K562 (cell line): ENCODE data around the gene GRWD1. TPM values are rescaled to one million over a fixed set of nuclear protein-coding genes. Genes with fewer than 3 reads are reported as not detected.

Source experiments
- ATAC-seq: fragments of 200-7000 bp; cut with Tn5 transposase; 3 replicates; pipeline ENCODE4 v1.9.1; 2020; ENCODE audit warnings: moderate library complexity
- BruUV-seq: library from RNA; stranded (reverse); fragments of 400-500 nt; replicated peaks from 2 replicates; lab custom pipeline; 2021; lab: Mats Ljungman, UMichigan
- CTCF ChIA-PET: fragments of 300-600 bp; formaldehyde crosslinking; extraction: SDS; loops from one replicate; lab custom pipeline; 2021; ENCODE audit warnings: low intra/inter-chr PET ratio; lab: Yijun Ruan, JAX
- POLR2A ChIA-PET: fragments of 300-600, 350-650 bp; sonication (Branson Sonifier 250); formaldehyde crosslinking; extraction: SDS; loops from one replicate; lab custom pipeline; 2021; ENCODE audit warnings: antibody characterized with exemption, inconsistent platforms; lab: Yijun Ruan, JAX
- DNase-seq, 4 experiments: peaks; one replicate each; pipeline versions ENCODE4 v3.0.0 to v3.0.0-alpha.2; 2011 to 2018; ENCODE audit warnings: low spot score in 3 of 4, mixed read lengths in 3 of 4; ENCODE audit errors: extremely low read depth in 1 of 4
- FAIRE-seq: peaks from 2 replicates; lab custom pipeline; 2011; peaks lifted over from hg19 to GRCh38; lab: Jason Lieb, UNC
- H2AFZ ChIP-seq: 2 replicates; pipeline ENCODE4 v1.6.0; 2011; ENCODE audit warnings: low read depth, low read length, control low read depth, inconsistent platforms
- H3K27ac ChIP-seq: fragments of 200-600 bp; 3 replicates; pipeline ENCODE4 v1.8.0; 2011; ENCODE audit warnings: low read depth, mild to moderate bottlenecking, control low read depth, inconsistent platforms, low read length, moderate library complexity, mixed read lengths; ENCODE audit errors: extremely low read depth
- H3K27me3 ChIP-seq, 2 experiments: fragments of 300-600 bp in 1 of 2; 2 replicates in 1 of 2; 3 replicates in 1 of 2; pipeline versions ENCODE4 v1.6.0 to v1.8.0; 2011; ENCODE audit warnings: inconsistent platforms in 2 of 2, low read length in 2 of 2, mild to moderate bottlenecking in 1 of 2, mixed read lengths in 1 of 2, moderate library complexity in 1 of 2; ENCODE audit not compliant: control insufficient read depth in 2 of 2, insufficient read depth in 2 of 2
- H3K36me3 ChIP-seq: fragments of 300-600 bp; 3 replicates; pipeline ENCODE4 v1.8.0; 2011; ENCODE audit warnings: mild to moderate bottlenecking, low read length, inconsistent platforms; ENCODE audit not compliant: control insufficient read depth, insufficient read depth
- H3K4me1 ChIP-seq, 2 experiments: fragments of 200-600 bp in 1 of 2; replicated peaks in 1 of 2; 2 replicates in 1 of 2; 3 replicates in 1 of 2; pipeline versions ENCODE4 v1.5.1 to v1.8.0; 2011; ENCODE audit warnings: inconsistent platforms in 2 of 2, low read length in 2 of 2, mild to moderate bottlenecking in 1 of 2, mixed read lengths in 1 of 2, moderate library complexity in 1 of 2; ENCODE audit not compliant: control insufficient read depth in 2 of 2, insufficient read depth in 2 of 2
- H3K4me2 ChIP-seq: 2 replicates; pipeline ENCODE4 v1.6.1; 2011; ENCODE audit warnings: low read length, control low read depth, inconsistent platforms, mixed read lengths; ENCODE audit not compliant: insufficient read depth
- H3K4me3 ChIP-seq: fragments of 200-600 bp; sonication (generic), shearing (Covaris generic); 2 replicates; pipeline ENCODE4 v1.5.1; 2016; ENCODE audit warnings: control low read depth, inconsistent platforms
- H3K79me2 ChIP-seq: fragments of 200-600 bp; 3 replicates; pipeline ENCODE4 v1.8.0; 2011; ENCODE audit warnings: low read length, inconsistent platforms; ENCODE audit not compliant: control insufficient read depth, insufficient read depth
- H3K9ac ChIP-seq, 2 experiments: 2 replicates each; pipeline versions ENCODE4 v1.6.0 to v1.6.1; 2011; ENCODE audit warnings: low read depth in 2 of 2, low read length in 2 of 2, control low read depth in 1 of 2, inconsistent platforms in 1 of 2, mild to moderate bottlenecking in 1 of 2, mixed read lengths in 1 of 2; ENCODE audit not compliant: insufficient read depth in 1 of 2
- H3K9me1 ChIP-seq: one replicate; pipeline ENCODE4 v1.6.0; 2011; ENCODE audit warnings: inconsistent platforms, mild to moderate bottlenecking, low read length, moderate library complexity; ENCODE audit not compliant: control insufficient read depth, insufficient read depth
- H3K9me3 ChIP-seq: replicated peaks from 2 replicates; pipeline ENCODE4 v1.5.1; 2011; ENCODE audit warnings: low read depth, low read length, inconsistent platforms; ENCODE audit not compliant: control insufficient read depth, insufficient read depth
- H4K20me1 ChIP-seq: replicated peaks from 2 replicates; pipeline ENCODE4 v1.6.1; 2011; ENCODE audit warnings: low read length, inconsistent platforms, mixed read lengths; ENCODE audit not compliant: control insufficient read depth, insufficient read depth
- HDAC8 ChIP-seq: fragments of 450-650 bp; IDR thresholded peaks from 2 replicates; pipeline ENCODE4 v1.6.1; 2016; ENCODE audit warnings: mild to moderate bottlenecking, missing genetic modification characterization, moderate library complexity, missing compliant biosample characterization
- HNRNPLL ChIP-seq: fragments of 200-400 bp; formaldehyde crosslinking; IDR thresholded peaks from 2 replicates; pipeline ENCODE4 v1.6.1; 2017; ENCODE audit warnings: low read length, low read depth, mild to moderate bottlenecking; ENCODE audit not compliant: poor library complexity, severe bottlenecking
- POLR2AphosphoS5 ChIP-seq: IDR thresholded peaks from 2 replicates; pipeline ENCODE4 v1.6.1; 2011; ENCODE audit warnings: mild to moderate bottlenecking, low read depth, low read length, moderate library complexity; ENCODE audit not compliant: control insufficient read depth, insufficient read depth
- POLR2G ChIP-seq: fragments of 200-400 bp; formaldehyde crosslinking; IDR thresholded peaks from 2 replicates; pipeline ENCODE4 v1.6.1; 2017; ENCODE audit warnings: low read depth, mild to moderate bottlenecking, antibody characterized with exemption, low read length, moderate library complexity
- ZNF121 ChIP-seq: sonication (generic); formaldehyde crosslinking; conservative IDR thresholded peaks from 2 replicates; pipeline ENCODE4 v1.8.0; 2022; ENCODE audit warnings: missing genetic modification reagents
- WGBS: fragments of 100-300 bp; shearing (Covaris generic); methylation state at CpG from one replicate; pipeline ENCODE4 v1.1.6; 2016; ENCODE audit warnings: low coverage, mixed read lengths; ENCODE audit not compliant: insufficient coverage; ENCODE audit errors: missing lambda C conversion rate; 5-methylcytosine and 5-hydroxymethylcytosine counted together
- in situ Hi-C: fragments of 300-500 bp; cut with MboI; formaldehyde crosslinking; loops from 4 replicates; pipeline ENCODE4 v1.15.0; 2018; ENCODE audit warnings: inconsistent platforms, mixed read lengths
- intact Hi-C: fragments of 100-400 bp; cut with micrococcal nuclease; formaldehyde crosslinking; loops from 2 replicates; pipeline ENCODE4 v1.14.2; 2022
- polyA plus RNA-seq, 8 experiments: library from polyadenylated mRNA; depleted of rRNA in 4 of 8; stranded (reverse) in 5 of 8; unstranded in 3 of 8; fragments of >200 nt; fragmentation: Nextera tagmentation in 2 of 8; fragmentation: Illumina TruSeq in 1 of 8; extraction: Ambion mirVana in 2 of 8; extraction: Trizol in 1 of 8; gene quantifications; 2 replicates each; pipeline versions ENCODE4 v1.2.1 to v1.2.3, GENCODE V29; 2011 to 2014; ENCODE audit warnings: inconsistent platforms in 1 of 8, missing spikeins in 1 of 8
- total RNA-seq, 7 experiments: library from RNA; depleted of rRNA in 6 of 7; stranded (reverse); fragments of >200 nt in 6 of 7; fragmentation: Illumina TruSeq in 2 of 7; extraction: Trizol in 2 of 7; gene quantifications; 2 replicates each; pipeline versions ENCODE4 v1.2.1 to v1.2.3, GENCODE V29; 2011 to 2021; ENCODE audit warnings: low replicate concordance in 1 of 7

GRWD1 gene
- total and polyA plus RNA-seq, 9 of the 15 experiments (the other 6 are each of a cell fraction or from before 2014, with no cell fraction given) = 1.5 to 87.2 (median 24.5) TPM

DNA sequence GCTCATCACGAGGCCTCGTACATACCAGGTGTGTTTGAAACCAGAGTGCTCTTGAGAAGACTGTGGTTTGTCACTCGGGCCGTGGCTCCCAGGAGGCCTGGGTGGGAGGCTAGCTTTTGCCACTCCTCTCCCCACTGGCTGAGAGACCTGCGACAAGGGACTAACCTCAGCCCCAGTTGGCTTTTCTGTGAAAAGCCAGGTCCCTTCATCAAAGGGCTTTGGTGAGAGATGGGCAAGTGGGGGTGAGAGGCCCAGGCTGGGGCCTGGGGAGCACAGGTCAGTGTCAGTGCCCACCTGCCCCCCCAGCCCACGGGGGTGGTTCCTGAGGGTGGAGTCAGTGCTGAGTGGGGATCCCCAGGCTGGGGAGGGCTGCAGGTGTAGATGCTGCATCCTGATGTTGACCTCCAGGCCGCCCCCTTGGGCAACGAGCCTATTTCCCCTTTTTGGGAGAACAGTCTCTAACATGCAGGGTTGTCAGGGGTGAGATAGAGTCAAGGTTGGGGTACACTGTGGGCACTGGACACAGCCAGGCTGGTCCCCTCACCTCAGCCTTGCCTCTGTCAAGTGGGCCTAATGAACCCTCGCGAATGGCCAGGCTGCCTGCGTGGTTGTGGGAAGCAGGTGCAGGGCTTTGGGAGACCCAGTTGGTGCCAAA is 10.3 kb downstream of the GRWD1 start:
- Histone ChIP-seq H3K9ac (peak overlapping the region in 1 of 2 experiments; percentile 74; a peak in 2 of 4 replicates), H3K4me1 (peaks cover 0 to 30% of the 10 kb centered on the region in 2 experiments; a peak in 2 of 5 replicates), H3K79me2 (peaks cover 12% of the 10 kb centered on the region), H4K20me1 (peaks cover 9% of the 10 kb centered on the region), H2AFZ (no peak overlapping the region), H3K27ac (no peak overlapping the region), H3K4me3 (no peak overlapping the region), H3K36me3 (peaks cover 83% of the 10 kb centered on the region), H3K9me3 (no peaks in the 10 kb centered on the region), H3K27me3 (no peaks in the 10 kb centered on the region)
- ATAC-seq (no peak), DNase-seq (no peak), FAIRE-seq (no peak)
- 95% methylated on average over 8 of the region's 11 CpGs for WGBS
- POLR2A ChIA-PET = no interaction called here
- in situ Hi-C loops = no loop called here
- TF ChIP-seq HNRNPLL (no peak), POLR2AphosphoS5 (0 out of 2 replicates have a peak, but pooled peaks have one; percentile 11), POLR2G (peak; percentile 17; the same call in 1 of the 2 replicates)
- TF ChIP-seq, all 486 proteins: peak for 2
- CTCF ChIA-PET = no interaction called here
- no TSS peak for BruUV-seq
- H3K4me2 ChIP-seq = no peak overlapping the region
- intact Hi-C loops = no loop called here
- no peaks in the 10 kb centered on the region for H3K9me1 ChIP-seq

DNA sequence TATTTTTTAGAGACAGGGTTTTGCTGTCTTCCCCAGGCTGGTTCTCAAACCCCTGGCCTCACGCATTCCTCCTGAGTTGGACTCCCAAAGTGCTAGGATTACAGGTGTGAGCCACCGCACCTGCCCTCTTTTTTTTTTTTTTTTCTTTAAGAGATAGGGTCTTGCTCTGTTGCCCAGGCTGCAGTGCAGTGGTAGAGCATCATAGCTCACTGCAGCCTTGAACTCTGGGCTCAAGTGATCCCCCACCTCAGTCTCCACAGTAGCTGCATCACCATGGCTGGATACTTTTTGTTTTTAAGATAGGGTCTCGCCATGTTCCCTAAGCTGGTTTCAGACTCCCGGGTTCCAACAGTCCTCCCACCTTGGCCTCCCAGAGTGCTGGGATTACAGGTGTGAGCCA is 11.1 kb downstream of the GRWD1 start:
- ChIA-PET CTCF (no interaction called here), POLR2A (interaction anchor here (0.8 to 3.1 kb wide), 2 partner anchors 10 to 98 kb away, joined by 3 to 25 read pairs; partner anchors contain the start of gene GRWD1)
- Histone ChIP-seq H2AFZ (no peak overlapping the region), H3K9me3 (no peaks in the 10 kb centered on the region), H4K20me1 (peaks cover 9% of the 10 kb centered on the region), H3K79me2 (peaks cover 12% of the 10 kb centered on the region), H3K9me1 (no peaks in the 10 kb centered on the region), H3K4me3 (no peak overlapping the region), H3K4me2 (no peak overlapping the region), H3K4me1 (peaks cover 0 to 35% of the 10 kb centered on the region in 2 experiments; a peak in 2 of 5 replicates), H3K27me3 (no peaks in the 10 kb centered on the region), H3K9ac (no peak overlapping the region), H3K36me3 (peaks cover 76% of the 10 kb centered on the region; the same call in 2 of the 3 replicates)
- FAIRE-seq = no peak
- in situ Hi-C loops (no loop called here), intact Hi-C loops (no loop called here)
- no TSS peak for BruUV-seq
- DNase-seq = no peak
- TF ChIP-seq HDAC8 (tag) (no peak), ZNF121 (peak; percentile 56)
- TF ChIP-seq, all 486 proteins: peak for 1
- no peak overlapping the region for H3K27ac ChIP-seq
- no peak for ATAC-seq
- WGBS = 98% methylated on average over 3 of the region's 4 CpGs
